ENCODE results near the gene SLCO4A1. TPM values are rescaled to one million over a fixed set of nuclear protein-coding genes. Genes with fewer than 3 reads are reported as not detected.

SLCO4A1 gene
- total RNA-seq, 1 experiment from 2014 or later, result 161 TPM

- DNase-seq (peak; percentile 98), ATAC-seq (peak; percentile 63)
- peaks cover 7% of the 10 kb centered on the region for H3F3A ChIP-seq (ENCODE audit: low read length, unreplicated experiment)
- peak overlapping the region; percentile 90 for H3K9ac ChIP-seq (ENCODE audit: low read length)
- peak overlapping the region; percentile 45; the same call in 1 of the 2 replicates for H3K4me3 ChIP-seq (ENCODE audit: low read length)
- H3K27ac ChIP-seq (ENCODE audit: low read length), result peak overlapping the region; percentile 98
- H3K9me2 ChIP-seq (replicated peaks; ENCODE audit: low read length), result no peaks in the 10 kb centered on the region
- POLR2A ChIA-PET (ENCODE audit: unreplicated experiment), result interaction anchor here (0.5 to 1.7 kb wide), 8 partner anchors 18 to 279 kb away, joined by 3 to 17 read pairs (median 6); partner anchors contain the start of genes MRGBP and SLCO4A1
- H4K20me1 ChIP-seq (ENCODE audit: low read length), result no peaks in the 10 kb centered on the region
- H2AFZ ChIP-seq (ENCODE audit: low read length), result peak overlapping the region; percentile 24
- no peaks in the 10 kb centered on the region for H3K36me3 ChIP-seq (ENCODE audit: low read depth, low read length)
- TSS peak; percentile 87 for BruUV-seq (replicated peaks)
- intact Hi-C loops (cut with micrococcal nuclease), result loop anchor here (1.0 to 10.0 kb wide), 3 partner anchors 19 to 171 kb away; partner anchors contain the start of genes MRGBP and SLCO4A1
- no peaks in the 10 kb centered on the region for H3K27me3 ChIP-seq (ENCODE audit: low read length)
- no peaks in the 10 kb centered on the region for H3K9me3 ChIP-seq (ENCODE audit: low read length)
- TF ChIP-seq EZH2 (IDR thresholded peaks at IDR 0.05; ENCODE audit: low read length, unreplicated experiment) (no peak), EZH2phosphoT487 (IDR thresholded peaks at IDR 0.05; ENCODE audit: borderline replicate concordance, low read length) (no peak), CTCF (conservative IDR thresholded peaks at IDR 0.05; ENCODE audit: low read depth, low read length) (no peak)
- CTCF ChIA-PET, result interaction anchor here (0.6 to 1.0 kb wide), 5 partner anchors 19 to 214 kb away, joined by 3 to 5 read pairs (median 3); partner anchors contain the start of gene SLCO4A1
- H3K4me2 ChIP-seq (ENCODE audit: low read length), result peak overlapping the region; percentile 77
- H3K79me2 ChIP-seq (ENCODE audit: low read length), result peaks cover 31% of the 10 kb centered on the region
- H3K4me1 ChIP-seq (ENCODE audit: insufficient read depth, low read length), result peaks cover 60% of the 10 kb centered on the region
These were observed 18.6 kb upstream of the SLCO4A1 start for GRCh38 chr20:62623488-62624324.

- no peaks in the 10 kb centered on the region for H3K27me3 ChIP-seq (ENCODE audit: low read length)
- TF ChIP-seq CTCF (conservative IDR thresholded peaks at IDR 0.05; ENCODE audit: low read depth, low read length) (peak; percentile 60), EZH2phosphoT487 (IDR thresholded peaks at IDR 0.05; ENCODE audit: borderline replicate concordance, low read length) (no peak)
- peak overlapping the region; percentile 77 for H3K4me2 ChIP-seq (ENCODE audit: low read length)
- no peaks in the 10 kb centered on the region for H3K9me2 ChIP-seq (replicated peaks; ENCODE audit: low read length)
- no peaks in the 10 kb centered on the region for H3K36me3 ChIP-seq (ENCODE audit: low read depth, low read length)
- BruUV-seq (replicated peaks), result TSS peak; percentile 82
- H3K4me1 ChIP-seq (ENCODE audit: insufficient read depth, low read length), result peaks cover 60% of the 10 kb centered on the region
- peaks cover 31% of the 10 kb centered on the region for H3K79me2 ChIP-seq (ENCODE audit: low read length)
- peak overlapping the region; percentile 90 for H3K9ac ChIP-seq (ENCODE audit: low read length)
- H3K4me3 ChIP-seq (ENCODE audit: low read length), result peak overlapping the region; percentile 45; the same call in 1 of the 2 replicates
- ATAC-seq, result peak; percentile 6
- intact Hi-C loops (cut with micrococcal nuclease), result loop anchor here (10.0 kb wide), 1 partner anchor 170 kb away; the partner anchor contains the start of gene MRGBP
- peak overlapping the region; percentile 98 for H3K27ac ChIP-seq (ENCODE audit: low read length)
- H3F3A ChIP-seq (ENCODE audit: low read length, unreplicated experiment), result peaks cover 7% of the 10 kb centered on the region
- DNase-seq, result peak; percentile 40
- CTCF ChIA-PET, result interaction anchor here (1.0 kb wide), 1 partner anchor 21 kb away, joined by 4 read pairs; no protein-coding TSS in a partner anchor
- POLR2A ChIA-PET (ENCODE audit: unreplicated experiment), result interaction anchor here (0.5 to 1.7 kb wide), 5 partner anchors 18 to 279 kb away, joined by 3 to 17 read pairs (median 7); partner anchors contain the start of genes MRGBP and SLCO4A1
- no peaks in the 10 kb centered on the region for H4K20me1 ChIP-seq (ENCODE audit: low read length)
- H3K9me3 ChIP-seq (ENCODE audit: low read length), result no peaks in the 10 kb centered on the region
- H2AFZ ChIP-seq (ENCODE audit: low read length), result no peak overlapping the region
These were observed 18.0 kb upstream of the SLCO4A1 start for GRCh38 chr20:62624325-62624690.
